COLO829 (cell line): ENCODE results near the gene PRG2.
"Not testable (repeated sequence)": the region's sequence is repeated elsewhere in the genome, so short reads cannot be mapped to it uniquely, and the experiment has no call there.

Source experiments
- DNase-seq: peaks from one replicate; pipeline ENCODE4 v3.0.0; 2012; ENCODE audit warnings: low spot score

PRG2 gene

DNA sequence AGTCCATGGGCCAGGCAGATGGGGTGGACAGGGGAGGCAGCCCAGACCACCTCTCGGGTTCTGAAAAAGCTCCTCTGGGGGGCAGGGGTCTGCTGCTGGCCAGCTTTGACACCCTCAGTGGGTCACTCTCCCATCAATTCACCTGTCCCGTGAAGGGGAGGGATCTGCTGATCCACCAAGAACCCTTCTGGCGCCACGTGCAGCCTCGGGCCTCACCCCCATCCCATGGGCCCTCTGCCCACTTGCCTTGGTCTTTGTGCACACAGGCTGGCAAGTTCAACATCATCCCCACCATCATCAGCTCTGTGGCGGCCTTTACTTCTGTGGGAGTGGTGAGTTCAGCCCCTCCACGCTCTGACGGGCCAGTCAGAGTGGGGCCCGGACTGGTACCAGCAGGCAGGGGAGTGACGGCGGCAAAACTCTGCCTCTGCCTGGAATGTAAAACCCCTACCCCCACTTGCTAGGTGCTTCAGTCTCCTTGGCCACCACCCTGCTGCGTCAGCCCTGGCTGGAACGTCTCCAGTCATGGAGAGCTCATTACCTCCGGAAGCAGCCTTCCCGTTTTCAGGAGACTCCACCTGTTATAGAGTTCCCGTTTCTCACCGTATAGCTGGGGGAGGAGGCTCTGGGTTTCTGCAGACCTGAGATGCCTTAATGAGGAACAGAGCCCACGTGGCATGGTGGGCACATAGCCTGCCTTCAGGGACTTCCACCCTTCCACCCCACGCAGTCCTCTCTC lies 22.2 kb downstream of the PRG2 start:
- DNase-seq = no peak

DNA sequence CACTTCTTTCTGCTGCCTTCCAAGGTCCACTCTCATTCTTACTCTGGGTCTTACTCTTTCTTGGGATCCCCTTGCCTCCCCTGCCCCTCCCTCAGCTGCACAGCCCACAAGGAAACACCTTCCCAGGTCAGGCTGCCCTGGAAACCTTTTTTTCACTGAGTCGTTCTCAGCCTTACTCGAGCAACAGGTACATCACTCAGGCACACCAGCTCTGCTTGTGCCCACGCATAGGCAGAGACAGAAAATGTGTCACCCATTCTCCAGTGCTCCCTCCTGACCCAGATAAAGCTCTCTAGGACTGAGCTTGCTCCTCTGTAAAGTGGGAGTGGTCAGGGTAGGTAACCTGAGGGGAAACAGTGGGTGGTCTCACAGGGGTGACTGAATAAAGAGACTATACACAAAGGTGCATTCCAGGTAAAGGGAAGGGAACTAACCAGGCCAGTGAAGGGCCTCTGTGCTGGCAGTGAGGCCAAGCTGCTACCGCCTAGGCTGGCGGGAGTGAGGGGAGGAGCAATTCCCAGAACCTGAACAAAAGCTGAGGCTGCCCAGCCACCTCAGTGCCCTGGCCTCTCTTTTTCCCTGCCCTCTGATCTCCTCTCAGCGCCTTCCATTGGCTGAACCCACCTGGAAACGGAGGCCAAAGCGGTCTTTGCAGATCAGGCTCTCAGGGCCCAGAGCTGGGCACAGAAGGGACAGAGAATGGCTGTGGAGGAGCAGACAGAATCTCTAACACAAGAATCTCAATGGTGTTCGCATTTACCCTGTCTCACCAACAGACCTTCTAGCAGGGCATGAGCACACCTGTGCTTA lies 25.4 kb downstream of the PRG2 start:
- no peak for DNase-seq

DNA sequence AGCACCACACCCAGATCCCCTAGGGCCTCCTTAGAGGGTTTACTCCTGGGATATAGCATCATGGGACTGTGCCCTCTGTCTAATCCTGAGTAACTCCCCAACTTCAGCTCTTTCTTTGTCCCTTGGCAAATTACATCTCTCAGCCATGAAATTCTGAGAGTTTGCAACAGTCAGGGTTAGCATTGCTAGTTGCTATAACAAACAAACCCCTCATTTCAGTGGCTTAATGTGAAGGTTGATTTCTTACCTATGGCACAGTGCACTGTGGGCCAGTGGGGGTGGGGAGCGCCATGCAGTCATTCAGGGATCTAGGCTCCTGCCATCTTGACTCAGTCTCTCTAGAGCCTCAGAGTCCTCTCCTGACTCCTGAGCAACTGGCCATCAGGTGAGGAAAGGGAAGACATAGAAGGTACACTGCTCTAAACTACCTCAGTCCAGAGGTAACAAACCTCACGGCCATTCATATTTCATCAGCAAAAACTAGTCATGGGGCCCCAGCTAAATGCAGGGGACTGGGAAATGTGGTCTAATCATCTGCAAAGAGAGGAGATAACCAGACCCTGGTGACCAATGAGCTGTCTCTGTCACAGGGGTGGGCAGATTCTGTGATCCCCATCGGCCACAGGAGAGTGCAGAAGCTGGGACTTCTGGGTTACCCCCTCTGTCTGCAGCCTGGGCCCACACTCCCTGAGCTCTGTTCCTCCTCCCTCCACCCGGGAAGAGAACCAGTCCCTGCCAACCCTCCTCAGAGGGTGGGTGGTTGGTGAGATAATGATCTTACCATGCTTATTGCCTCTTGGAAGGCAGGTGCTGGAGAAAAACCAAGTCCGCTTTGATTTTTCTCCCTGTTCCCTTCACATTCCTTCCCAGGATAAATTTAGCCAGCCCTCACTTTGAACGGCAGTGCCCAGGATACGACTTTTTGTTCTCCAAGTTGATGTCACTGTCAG lies 27.0 kb downstream of the PRG2 start:
- no peak for DNase-seq

DNA sequence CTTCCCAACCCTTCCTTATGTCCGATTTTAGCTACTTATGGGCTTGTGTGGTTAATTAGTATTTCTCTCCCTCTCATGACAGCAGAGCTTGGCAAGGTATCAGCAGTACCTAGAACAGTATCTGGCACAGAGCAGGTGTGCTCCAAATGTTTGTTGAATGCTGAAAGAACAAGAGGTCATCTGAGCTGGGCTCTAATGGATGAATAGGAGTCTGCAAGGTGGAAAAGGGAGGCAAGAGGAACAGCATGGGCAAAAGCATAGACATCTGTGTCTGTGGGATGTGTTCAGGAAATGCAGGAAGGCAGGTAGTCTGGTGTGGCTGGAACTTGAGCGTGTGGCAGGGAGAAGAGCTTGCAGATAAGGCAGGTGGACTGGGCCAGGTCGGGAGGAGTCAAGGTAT lies 28.5 kb downstream of the PRG2 start:
- DNase-seq = no peak

DNA sequence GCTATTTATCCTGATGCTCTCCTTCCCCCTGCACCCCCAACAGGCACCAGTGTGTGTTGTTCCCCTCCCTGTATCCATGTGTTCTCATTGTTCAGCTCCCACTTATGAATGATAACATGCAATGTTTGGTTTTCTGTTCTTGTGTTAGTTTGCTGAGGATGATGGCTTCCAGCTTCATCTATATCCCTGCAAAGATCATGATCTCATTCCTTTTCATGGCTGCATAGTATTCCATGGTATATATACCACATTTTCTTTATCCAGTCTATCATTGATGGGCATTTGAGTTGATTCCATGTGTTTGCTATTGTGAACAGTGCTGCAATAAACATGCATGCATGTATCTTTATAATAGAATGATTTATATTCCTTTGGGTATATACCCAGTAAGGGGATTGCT lies 29.0 kb downstream of the PRG2 start:
- DNase-seq = not testable (repeated sequence)

DNA sequence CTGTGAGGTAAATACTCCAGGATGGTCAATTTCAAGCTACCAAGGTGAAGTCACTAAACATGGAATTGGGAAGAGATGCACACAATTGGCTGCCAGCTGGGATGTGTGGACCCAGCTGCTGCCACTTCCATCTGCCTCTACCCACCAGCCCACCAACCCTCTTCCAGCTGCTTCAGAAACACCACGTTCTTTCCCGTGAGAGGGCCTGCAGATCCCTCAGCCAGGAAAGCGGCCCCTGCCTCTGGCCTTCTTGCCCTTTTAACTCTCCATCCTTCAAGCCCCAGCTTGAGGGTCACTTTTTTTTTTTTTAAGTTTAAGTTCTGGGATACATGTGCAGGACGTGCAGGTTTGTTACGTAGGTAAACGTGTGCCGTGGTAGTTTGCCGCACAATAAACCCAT lies 29.5 kb downstream of the PRG2 start:
- no peak for DNase-seq

DNA sequence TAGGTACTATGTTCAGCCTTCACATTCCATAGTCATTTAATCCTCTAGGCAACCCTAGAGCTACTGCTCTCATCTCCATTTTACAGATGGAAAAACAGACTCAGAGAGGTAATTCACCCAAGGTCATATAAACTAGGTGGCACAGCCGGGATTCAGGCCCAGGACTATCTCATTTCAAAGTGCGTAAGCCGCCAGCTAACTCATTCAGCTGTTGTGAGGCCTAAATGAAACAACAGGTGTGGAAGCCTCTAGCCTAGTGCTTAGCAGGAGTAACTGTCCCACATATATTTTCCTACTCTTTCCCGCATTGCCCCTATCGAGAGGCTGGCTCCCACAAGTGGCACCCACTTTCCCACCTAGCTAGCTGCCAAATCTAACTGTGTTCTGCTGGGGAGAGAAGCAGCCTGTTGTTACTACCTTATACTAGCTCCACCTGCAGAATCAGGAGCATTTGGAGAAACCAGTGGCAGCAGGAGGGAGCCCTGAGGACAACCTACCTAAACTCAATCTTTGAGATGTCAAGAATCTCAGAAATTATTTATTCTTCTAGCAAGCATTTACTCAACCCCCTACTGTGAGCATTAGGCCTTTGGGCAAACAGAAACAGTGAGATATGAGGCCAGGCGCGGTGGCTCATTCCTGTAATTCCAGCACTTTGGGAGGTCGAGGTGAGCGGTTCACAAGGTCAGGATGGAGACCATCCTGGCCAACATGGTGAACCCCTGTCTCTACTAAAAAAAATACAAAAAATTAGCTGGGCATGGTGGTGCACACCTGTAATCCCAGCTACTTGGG lies 30.4 kb downstream of the PRG2 start:
- DNase-seq = no peak

DNA sequence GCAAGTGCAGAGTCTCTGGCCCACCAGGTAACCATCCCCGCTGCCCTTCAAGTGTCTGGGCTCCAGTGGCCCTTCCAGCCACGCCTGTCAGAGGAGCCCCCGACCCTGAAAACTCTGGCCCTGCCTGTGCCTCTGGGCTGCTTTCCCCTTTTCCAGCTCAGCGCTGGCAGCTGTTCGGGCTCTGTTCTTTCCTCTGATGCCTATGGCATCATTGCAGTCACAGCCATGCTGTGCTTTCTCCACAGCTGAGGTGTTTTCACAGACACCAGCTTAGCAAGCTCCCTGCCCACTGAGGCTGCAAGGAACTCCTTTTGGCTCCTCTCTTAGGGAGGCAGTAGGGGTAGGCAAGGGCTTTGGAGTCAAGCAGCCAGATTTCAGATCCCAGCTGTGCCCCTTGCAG lies 31.1 kb downstream of the PRG2 start:
- no peak for DNase-seq

DNA sequence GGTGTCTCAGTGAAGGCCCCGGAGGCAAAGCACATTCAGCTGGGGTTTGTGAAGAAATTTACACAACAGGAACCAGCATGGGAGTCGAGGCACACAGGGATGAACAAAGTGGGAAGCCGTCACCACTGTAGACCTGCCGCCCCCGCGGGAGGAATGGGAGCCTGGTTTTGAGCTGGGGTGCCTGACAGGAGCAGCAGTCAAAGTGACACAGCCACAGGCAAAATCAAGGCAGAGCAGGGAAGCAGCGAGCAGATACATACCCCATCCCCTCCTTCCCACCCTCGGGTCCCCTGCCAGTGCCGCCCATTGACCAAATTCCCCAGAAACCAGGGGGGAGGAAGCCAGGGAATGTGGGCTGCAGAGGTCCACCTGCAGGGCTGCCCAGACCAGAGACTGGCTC lies 31.5 kb downstream of the PRG2 start:
- no peak for DNase-seq

DNA sequence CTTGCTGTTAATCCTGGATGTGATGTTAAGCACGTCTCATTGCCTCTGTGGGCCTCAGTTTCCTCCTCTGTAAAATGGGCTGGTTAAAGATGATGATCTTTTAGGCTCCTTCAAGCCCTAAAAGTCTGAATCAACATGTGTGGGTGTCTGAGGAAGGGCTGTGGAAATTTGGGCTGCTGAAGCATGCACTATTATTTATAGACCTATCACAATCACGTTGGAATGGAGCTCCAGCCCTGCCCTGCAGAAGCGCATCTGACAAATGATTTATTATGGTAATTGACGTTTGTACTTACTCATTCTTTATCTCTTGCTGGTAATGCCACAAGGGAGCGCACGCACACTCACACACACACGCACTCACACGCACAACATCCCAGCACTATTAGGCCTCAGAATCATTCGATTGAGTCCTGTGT lies 31.9 kb downstream of the PRG2 start:
- DNase-seq = no peak

DNA sequence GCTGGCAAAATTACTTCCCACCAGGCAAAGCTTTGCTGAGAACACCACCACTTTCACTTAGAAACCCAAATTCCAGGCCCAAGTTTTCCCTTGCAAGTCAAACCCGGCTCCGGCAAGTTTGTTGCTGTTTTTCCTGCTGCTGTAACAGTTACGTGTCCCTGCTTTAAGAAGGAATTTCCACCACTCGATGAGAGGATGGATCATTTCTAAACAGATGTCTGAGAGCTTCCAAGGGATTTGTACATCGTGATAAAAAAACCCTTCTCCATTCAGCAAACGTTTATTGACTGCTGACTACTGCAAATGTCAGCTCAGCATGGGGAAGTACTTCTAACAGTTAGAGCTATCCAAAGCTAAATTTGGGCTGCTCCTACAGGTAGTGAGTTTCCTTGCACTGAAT lies 32.6 kb downstream of the PRG2 start:
- DNase-seq = no peak

DNA sequence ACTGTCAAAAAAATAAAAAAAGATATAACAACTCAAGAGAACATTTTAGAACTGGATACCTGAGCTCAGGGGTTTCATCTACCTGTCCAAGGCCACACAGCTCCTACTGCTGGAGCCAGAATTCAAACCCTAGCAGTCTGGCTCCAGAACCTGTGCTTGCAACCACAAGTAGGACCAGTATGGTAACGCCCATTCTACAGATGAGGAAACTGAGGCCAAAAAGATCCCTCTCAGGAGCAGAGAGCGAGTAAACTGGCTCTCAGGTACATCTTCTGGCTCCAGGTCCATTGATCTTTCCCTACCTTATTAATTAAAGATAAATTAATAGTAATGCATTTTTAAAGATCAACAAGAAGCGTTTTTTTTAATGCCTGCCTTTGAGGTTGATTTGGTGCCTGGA lies 33.1 kb downstream of the PRG2 start:
- no peak for DNase-seq

DNA sequence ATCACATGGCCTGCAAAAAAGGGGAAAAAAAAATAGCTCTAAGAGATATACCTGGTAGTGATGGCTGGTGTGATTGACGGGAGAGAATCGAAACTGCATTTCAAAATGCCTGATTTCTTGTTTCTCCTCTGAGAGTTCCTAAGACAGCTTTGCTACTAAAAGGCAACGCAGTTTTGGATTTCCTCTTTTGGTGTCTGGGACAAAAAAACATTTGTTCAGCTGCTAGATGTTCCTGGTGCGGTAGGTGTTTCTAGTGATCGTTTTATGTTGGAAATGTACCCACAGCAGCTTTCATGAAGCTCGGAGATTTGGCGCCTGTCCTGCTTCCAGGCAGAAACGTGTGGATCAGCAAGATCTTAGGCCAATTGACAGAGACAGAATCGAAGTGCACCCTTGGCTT lies 34.2 kb downstream of the PRG2 start:
- DNase-seq = no peak

DNA sequence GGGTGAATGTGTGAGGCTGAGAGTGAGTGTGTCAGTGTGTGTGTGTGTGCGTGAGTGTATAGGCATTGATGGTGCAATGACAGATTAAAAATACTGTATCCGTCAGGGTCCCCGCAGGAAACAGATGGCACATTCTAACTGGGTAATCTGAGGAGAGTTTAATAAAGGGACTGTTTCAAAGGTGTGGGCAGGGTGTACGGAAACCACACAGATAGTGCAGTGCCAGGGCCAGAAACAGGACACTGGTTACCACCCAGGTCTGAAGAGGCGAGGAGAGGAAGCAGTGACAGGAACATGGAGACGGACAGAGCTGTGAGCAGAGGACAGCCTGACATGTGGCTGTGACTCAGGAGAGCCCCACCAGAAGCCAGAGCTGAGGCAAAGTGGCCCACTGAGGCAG lies 35.8 kb downstream of the PRG2 start:
- no peak for DNase-seq

DNA sequence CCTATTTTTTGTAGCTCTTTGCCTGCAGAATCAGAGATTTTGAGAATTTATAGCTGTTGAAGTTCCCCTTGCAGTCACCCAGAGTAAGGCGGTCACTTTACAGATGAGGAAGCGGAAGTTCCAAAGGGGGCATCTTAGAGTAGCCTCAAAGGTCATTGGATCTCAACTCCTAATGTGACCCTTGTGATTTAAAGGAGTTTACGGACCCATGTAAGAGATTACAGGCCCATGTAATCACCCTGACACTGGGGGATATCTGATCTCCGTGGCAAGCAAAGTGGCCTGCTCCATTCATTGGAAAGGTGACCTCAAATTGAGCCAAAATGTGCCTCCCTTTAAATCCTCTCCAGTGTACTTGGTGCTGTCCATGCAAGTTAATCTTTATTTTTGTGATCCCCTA lies 36.6 kb downstream of the PRG2 start:
- DNase-seq = no peak

DNA sequence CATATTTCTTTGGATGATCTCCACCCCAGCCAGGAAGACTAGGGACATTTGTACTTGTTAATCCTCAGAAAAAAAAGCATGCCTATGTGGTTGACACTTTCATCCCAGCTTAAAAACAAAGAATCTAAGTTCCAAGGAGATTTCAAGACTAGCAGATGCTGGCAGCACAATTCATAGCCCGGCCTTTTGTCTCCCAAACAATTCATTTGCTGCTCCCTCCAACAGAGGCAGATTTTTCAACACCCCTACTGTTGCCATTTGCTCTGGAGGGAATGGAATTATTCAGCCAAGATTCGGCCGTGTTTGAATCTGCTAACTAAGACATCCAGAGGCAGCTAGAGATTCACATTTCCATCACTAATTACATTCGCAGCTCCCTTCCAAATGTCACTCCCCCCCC lies 37.0 kb downstream of the PRG2 start:
- no peak for DNase-seq

DNA sequence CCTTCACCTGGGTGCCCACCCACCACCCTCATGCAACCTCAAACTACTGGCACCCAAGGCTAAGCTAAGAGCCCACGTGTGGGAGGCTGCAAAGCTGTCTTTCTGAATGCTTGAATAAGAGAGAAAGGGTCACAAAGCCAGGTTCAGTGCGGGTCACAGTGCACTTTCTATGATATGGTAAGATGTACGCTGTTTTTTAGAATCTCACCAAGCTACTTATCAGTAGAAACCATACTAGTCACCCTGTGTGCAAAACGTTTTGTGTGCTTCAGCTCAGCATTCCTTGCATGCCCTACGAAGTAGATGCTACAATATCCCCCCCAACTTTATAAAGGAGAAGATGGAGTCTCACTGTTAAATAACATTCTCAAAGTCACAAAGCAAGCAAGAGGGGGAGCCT lies 37.4 kb downstream of the PRG2 start:
- DNase-seq = no peak

DNA sequence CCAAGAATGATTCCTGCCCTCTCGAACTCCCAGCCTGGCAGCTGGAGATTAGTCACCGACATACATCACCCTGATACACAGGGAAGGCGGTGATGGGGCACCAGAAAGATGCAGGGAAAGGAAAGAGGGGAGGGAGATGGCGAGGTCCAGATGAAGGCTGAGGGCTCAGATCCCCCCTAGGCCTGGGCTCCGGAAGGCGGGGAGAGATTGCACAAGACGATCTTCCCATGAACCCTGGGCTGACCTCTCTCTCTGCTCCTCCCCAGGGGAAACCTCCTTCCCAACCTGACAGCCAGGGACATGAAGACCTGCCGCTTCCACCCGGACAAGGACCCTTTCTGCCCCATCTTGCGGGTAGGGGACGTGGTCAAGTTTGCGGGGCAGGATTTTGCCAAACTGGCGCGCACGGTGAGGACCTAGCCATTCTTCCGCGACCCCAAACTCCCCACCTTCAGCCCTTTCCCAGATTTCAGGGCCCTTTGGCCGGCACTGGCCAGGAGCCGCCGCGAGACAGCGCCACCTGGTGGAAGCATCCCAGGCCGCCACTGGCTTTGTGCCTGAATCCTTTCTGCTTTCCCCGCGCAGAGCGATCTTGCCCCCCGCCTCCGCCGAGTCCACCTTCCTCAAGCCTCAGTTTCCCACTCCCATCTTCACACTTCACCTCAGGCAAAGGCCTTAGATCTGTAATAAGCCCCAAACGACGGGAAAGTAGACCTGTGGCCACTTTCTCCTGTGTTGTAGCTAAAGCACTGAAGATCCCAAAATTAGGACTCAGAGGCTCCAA lies 40.8 kb downstream of the PRG2 start:
- DNase-seq = peak; percentile 60

DNA sequence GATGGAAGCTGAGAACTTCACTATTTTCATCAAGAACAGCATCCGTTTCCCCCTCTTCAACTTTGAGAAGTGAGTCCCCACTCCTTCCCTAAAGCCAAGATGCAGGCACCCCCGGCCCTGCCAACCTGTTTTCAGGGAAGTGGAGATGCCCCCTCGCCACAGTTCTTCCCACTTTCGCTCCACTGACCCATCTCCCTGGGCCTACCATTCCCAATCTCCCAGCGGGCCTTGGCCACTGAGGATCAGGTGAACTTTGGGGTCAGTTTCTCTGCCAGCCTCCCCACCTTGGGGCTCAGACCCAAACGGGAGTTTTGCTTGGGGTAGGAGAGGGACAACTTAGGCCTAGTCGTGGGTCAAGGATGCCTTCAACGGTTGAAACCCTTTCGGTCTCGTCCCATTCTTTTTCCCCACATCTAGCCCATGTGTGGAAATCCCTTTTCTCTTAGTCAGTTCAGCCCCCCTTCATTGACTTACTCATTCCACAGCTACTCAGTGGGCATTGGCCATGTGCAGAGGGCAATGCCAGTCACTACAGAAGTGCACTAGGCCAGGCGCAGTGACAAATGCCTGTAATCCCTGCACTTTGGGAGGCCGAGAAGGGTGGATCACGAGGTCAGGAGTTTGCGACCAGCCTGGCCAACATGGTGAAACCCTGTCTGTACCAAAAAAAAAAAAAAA lies 41.7 kb downstream of the PRG2 start:
- DNase-seq = no peak

DNA sequence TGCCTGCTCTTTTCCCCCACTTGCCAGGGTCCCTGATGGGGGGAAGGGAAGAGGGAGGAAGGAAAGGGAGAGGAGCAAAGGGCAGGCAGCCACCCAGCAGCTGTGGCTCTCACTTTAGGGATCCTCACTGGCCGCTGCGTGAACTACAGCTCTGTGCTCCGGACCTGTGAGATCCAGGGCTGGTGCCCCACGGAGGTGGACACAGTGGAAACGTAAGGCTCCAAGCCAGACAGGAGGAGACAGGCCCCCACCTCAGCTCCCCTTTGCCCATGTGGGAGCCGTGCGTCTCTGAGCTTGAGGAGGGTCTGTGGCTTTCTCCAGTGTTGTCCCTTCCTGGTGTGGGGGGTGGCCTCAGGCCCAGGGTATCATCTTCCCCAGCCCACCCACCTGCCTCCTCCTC lies 42.4 kb downstream of the PRG2 start:
- no peak for DNase-seq
